OCI-M2 (cell line): ENCODE measurements around the gene EFEMP2.

Experiments
- DNase-seq: peaks from one replicate; lab custom pipeline; 2025; ENCODE audit not compliant: unreplicated experiment; lab: John Stamatoyannopoulos, UW

The EFEMP2 gene

DNA sequence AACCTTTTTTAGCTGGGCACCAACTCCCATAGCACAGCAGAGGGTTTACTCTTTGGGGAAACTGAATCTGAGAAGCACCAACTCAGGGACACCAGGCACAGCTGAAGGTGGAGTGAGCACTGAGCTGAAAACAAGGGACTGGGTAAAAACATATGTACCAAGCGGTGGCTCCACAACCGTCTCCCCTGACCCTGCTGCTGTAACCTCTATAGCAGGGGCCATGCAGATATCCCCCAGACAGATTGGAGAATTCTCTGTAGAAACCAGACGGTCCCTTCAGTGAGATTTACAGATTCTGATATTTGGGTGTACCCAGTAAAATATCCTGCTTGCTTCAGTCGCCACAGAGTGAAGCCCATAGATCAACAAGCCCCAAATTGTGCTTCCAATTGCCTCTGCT lies 43.1 kb downstream of the EFEMP2 start:
- no peak for DNase-seq

GRCh38 chr11:65826984-65827735 lies 45.4 kb downstream of the EFEMP2 start:
- DNase-seq, result no peak

DNA sequence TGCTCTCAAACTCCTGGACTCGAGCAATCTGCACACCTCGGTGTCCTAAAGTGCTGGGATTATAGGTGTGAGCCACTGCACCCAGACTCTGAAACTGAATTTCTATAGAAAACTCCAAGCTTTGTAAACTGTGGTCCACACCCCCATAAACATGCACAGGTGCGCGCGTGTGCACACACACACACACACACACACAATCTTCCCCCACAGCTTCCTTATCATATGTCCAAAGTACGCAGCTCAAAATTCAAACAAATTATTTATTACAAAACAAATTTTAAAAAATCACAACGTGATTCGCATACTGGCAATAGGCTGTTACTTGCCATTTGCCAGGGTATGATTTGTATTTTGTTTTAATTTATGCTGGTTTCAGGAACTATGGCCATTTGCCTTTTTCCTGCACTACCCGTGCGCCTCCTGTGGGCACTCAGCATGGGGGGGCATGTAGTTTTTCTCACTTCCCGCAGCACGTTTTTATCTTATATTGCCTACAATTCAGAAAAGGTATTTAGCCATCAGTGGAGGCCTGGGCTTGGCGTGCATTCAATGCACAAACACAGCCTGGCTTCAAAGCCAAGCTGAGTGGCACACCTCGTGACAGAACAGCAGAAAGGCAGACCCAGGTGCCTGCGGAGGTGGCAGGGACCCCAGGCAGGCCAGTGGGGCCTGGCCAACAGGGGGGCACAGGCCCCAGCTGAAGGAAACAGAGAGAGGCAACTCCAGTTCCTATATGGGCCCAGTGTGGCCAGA lies 49.6 kb downstream of the EFEMP2 start:
- DNase-seq, result no peak

- DNase-seq, result no peak
Observed at GRCh38 chr11:65821107-65821506, 51.5 kb downstream of the EFEMP2 start.

DNA sequence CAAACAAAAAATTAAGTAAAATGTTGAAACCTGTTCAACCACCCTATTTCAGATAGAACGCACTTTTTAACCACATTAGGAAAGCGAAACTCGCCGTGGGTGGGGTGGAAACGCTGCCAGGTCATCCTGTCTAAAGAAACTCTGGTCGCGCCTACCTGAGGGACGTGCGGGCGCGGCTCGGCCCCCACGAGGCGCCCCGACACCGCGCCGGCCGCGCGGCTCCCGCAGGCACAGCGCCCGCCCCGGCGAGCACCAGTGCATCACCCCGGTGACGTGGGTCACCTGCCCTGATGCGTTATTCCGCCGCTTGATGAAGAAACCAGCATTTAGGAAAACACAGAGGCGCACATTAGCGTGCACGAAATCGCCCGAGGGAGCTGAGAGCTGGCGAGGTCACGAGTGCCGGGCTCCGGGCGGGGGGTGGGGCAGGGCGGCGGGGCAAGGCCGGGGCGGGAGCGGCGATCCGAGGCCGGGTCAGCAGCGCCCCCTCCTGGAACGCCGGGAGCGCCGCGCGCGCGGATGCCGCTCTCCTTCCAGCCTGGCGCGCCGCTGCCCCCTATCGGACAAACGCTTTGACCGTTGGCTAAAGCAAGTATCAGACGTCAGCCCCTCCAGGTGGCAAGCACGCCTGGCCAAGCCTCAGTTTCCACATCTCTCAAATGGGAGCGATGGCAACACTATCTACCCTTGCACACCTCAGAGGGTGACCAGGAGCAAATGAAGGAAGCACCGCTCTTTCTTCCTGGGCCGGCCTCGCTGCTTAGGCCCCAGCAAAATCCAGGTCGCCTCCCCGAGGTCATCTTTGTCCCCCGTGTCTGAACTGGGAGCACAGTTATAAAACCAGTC lies 54.5 kb downstream of the EFEMP2 start:
- peak; percentile 20 for DNase-seq

DNA sequence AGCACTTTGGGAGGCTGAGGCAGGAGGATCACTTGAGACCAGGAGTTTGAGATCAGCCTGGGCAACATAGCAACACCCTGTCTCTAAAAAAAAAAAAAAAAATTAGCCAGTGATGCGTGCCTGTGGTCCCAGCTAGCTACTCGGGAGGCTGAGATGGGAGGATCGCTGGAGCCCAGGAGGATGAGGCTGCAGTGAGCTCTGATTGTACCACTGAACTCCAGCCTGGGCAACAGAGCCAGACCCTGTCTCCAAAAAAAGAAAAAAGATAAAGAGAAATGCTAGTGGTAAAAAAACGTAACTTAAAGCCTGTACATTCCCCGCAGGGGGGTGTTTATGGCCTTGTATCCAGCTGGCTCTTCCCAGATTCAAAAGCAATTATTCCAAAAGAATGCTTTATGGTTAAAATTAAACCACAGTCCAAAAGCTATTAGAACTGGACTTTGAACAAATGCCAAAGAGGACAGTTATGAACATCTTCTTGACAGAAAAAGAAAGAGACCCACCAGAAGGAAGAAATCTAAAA lies 55.2 kb downstream of the EFEMP2 start:
- DNase-seq, result no peak

- DNase-seq, result no peak
Observed at GRCh38 chr11:65816696-65817095, 55.9 kb downstream of the EFEMP2 start.
